HG02938 (cell line): ENCODE measurements around the gene ZNF691.
"Not testable (repeated sequence)": the region's sequence is repeated elsewhere in the genome, so short reads cannot be mapped to it uniquely, and the experiment has no call there.

ENCODE experiments used
- ATAC-seq: cut with Tn5 transposase; IDR thresholded peaks from one replicate; pipeline ENCODE4 v1.9.1; 2021; ENCODE audit warnings: mild to moderate bottlenecking, moderate library complexity; ENCODE audit not compliant: unreplicated experiment

ZNF691 gene

DNA sequence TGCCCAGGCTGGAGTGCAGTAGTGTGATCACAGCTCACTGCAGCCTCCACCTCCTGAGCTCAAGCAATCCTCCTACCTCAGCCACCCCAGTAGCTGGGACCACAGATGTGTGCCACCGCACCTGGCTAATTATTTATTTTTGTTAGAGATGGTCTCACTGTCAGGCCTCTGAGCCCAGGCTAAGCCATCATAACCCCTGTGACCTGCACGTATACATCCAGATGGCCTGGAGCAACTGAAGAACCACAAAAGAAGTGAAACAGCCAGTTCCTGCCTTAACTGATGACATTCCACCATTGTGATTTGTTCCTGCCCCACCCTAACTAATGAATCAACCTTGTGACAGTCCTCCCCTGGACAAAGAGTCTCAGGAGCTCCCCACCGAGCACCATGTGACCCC lies 10.1 kb downstream of the ZNF691 start:
- not testable (repeated sequence) for ATAC-seq

DNA sequence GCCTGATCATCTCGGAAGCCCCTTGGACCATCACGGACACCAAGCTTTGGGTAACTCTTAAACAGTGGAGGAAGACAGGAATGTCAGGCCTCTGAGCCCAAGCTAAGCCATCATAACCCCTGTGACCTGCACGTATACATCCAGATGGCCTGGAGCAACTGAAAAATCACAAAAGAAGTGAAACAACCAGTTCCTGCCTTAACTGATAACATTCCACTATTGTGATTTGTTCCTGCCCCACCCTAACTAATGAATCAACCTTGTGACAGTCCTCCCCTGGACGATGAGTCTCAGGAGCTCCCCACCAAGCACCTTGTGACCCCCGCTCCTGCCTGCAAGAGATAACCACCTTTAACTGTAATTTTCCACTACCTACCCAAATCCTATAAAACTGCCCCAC lies 13.0 kb downstream of the ZNF691 start:
- ATAC-seq: not testable (repeated sequence)

DNA sequence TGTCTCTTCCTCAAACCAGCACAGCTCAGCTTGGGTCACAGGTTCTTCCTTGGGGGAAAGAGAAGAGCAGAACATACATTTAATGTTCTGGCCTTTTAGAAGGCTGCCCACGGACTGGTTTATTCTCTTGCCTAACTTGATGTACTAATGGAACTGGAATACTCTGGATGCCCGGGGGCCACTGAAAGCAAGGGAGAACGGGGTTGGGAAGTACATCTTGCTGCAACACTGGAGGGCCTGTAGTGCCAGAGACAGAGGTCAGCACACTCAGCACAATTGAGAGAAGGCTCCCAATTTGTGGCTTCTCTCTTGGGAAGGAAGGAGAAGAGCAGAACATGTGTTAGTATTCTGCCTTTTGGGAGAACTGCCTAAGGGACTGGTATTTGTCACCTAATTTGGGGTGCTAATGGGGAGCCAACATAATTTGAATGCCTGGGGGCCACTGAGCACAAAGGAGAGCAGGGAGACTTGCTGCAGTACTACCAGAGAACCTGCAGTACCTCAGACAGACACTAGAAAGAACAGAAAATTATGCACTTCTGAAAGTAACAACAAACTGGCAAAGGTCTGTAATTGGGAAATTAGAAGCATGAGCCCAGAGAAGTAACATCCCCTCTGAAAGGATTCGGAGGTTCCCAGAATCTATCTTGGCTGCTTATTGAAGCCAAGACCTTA lies 14.1 kb downstream of the ZNF691 start:
- no peak for ATAC-seq

DNA sequence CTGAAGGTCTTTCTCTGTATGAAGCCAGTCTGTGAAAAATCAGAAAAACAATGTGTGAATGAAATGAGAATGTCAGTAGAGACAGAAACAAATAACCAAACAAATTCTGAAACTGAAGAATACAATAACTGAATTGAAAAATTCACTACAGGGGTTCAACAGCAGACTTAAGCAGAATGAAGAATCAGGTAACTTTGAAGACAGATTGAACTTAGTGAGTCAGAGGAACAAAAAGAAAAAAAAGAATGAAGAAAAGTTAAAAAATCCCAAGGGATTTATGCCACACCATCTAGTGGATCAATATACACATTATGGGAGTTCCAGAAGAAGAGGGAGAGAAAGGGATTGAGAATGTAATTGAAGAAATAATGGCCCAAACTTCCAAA lies 14.6 kb downstream of the ZNF691 start:
- ATAC-seq: no peak

DNA sequence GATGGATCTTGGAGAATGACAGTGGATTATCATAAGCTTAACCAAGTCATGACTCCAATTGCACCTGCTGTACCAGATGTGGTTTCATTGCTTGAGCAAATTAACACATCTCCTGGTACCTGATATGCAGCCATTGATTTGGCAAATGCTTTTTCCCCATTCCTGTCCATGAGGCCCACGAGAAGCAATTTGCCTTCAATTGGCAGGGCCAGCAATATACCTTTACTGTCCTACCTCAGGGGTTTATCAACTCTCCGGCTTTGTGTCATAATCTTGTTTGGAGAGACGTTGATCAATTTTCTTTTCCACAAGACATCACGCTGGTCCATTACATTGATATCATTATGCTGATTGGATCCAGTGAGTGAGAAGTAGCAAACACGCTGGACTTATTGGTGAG lies 20.1 kb downstream of the ZNF691 start:
- ATAC-seq: no peak

DNA sequence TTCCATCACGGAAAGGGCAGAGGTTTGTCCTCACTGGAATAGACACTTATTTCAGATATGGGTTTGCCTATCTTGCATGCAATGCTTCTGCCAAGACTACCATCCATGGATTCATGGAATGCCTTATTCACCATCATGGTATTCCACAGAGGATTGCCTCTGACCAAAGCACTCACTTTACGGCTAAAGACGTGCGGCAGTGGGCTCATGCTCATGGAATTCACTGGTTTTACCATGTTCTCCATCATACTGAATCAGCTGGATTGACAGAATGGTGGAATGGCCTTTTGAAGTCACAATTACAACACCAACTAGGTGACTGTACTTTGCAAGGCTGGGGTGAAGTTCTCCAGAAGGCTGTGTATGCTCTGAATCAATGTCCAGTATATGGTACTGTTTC lies 22.1 kb downstream of the ZNF691 start:
- ATAC-seq: not testable (repeated sequence)

DNA sequence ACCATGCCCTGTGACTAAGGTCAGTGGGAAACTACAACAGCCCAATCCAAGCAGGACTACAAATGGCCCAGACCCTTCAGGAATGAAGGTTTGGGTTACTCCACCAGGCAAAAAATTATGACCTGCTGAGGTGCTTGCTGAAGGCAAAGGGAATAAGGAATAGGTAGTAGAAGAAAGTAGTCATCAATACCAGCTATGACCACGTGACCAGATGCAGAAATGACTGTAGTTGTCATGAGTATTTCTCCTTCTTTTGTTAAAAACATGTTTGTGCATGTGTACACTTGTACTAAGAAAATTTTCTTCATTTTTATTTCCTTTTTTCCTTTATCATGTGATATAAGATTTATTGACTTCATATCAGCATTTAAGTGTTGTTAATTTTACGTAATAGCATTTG lies 22.8 kb downstream of the ZNF691 start:
- not testable (repeated sequence) for ATAC-seq

DNA sequence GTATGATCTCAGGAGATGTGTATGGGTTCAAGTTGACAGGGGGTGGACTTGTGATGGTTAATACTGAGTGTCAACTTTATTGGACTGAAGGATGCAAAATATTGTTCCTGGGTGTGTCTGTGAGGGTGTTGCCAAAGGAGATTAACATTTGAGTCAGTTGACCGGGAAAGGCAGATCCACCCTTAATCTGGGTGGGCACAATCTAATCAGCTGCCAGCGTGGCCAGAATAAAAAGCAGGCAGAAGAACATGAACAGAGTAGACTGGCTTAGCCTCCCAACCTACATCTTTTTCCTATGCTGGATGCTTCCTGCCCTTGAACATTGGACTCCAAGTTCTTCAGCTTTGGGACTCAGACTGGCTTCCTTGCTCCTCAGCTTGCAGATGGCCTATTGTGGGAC lies 23.3 kb downstream of the ZNF691 start:
- not testable (repeated sequence) for ATAC-seq

DNA sequence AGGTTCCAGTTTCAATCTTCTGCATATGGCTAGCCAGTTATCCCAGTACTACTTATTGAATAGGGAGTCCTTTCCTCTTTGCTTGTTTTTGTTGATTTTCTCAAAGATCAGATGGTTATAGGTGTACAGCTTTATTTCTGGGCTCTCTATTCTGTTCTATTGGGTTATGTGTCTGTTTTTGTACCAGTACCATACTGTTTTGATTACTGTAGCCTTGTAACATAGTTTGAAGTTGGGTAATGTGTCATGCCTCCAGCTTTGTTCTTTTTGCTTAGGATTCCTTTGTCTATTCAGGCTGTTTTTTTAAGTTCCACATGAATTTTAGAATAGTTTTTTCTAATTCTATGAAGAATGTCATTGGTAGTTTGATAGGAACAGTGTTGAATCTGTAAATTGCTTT lies 26.7 kb downstream of the ZNF691 start:
- not testable (repeated sequence) for ATAC-seq

DNA sequence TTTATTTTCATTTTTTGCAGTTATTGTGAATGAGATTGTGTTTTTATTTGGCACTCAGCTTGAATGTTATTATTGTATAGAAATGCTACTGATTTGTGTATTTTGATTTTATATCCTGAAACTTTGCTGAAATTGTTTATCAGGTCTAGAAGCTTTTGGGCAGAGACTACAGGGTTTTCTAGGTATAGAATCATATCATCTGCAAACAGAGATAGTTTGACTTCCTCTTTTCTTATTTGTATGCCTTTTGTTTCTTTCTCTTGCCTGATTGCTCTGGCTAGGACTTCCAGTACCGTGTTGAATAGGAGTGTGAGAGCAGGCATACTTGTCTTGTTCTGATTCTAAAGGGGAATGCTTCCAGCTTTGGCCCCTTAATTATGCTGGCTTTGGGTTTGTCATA lies 27.3 kb downstream of the ZNF691 start:
- ATAC-seq: no peak

DNA sequence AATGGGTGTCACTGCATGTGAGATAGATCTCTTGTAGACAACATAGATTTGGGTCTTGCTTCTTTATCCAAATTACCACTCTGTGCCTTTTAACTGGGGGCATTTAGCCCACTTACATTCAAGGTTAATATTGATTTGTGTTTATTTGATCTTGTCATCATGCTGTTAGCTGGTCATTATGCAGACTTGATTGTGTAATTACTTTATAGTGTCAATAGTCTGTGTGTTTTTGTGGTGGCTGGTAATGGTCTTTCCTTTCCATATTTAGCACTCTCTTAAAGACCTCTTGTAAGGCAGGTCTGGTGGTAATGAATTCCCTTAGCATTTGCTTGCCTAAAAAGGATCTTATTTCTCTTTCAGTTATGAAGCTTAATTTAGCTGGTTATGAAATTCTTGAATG lies 29.6 kb downstream of the ZNF691 start:
- no peak for ATAC-seq

DNA sequence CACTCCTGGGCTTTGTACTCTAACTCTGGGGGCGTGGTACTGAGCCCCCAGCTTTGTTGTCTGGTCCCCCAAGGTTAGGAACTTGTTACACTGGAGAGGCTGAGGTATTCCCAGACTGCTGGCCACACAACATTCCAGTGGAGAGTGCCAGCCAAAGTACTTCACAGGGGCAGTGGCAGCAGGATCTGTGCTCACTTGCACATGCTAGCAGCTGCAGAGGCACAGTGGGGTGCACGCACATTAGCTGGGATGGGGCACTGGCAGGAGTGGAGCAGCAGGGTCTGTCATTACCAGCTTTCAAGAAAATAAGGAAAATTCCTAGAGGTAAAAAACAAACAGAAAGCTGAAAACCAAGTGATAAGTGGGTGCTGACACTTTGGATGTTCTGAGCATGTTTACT lies 31.0 kb downstream of the ZNF691 start:
- ATAC-seq: no peak

DNA sequence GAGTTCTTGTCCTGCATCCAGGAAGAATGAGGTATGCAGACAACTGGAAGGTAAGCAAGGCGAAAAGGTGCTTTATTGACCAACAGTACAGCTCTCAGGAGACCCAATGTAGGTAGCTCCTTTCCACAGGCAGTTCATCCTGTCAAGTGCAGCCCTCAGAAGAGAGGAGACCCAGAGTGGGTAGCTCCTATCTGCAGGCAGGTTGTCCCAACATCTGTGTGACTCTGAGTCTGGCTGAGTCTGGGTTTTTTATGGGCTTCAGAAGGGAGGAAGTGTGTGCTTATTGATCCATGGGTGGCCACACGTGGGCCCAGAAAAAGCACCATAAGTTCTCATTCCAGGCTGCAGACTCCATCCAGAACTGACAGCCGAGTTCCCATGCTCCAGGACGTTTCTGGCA lies 34.0 kb downstream of the ZNF691 start:
- ATAC-seq: no peak

DNA sequence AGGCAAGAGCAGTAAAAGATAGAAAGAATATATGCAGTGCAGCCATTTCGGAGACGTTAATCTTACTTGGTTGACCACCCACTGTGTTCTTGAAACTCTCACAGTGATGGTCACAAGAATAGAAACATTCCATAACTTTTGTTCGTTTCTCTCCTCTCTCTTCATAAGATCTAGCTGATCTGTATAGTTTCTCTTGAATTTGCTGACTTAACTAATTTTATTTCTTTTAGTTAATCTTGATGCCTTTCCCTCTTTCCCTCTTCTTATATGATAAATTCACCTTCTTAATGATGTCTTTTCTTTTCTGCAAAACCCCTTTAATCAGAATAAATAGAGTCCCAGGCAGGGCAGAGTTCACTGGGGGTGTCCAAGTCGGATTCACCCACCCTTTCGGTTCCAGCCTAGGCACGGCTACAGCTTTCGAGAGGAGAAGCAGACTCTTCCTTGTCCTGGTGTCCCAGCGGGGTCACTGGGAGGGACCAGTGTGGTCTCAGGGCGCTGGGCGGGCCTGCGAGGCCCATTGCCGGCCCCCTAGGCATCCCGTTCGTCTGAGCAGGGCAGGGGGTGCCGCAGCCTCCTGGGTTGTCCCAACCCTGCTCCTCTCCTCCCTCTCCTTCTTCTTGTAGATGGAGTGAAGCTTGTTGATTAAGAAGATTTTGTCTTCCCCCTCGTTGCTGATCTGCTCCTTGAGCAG lies 39.8 kb downstream of the ZNF691 start:
- ATAC-seq: no peak

DNA sequence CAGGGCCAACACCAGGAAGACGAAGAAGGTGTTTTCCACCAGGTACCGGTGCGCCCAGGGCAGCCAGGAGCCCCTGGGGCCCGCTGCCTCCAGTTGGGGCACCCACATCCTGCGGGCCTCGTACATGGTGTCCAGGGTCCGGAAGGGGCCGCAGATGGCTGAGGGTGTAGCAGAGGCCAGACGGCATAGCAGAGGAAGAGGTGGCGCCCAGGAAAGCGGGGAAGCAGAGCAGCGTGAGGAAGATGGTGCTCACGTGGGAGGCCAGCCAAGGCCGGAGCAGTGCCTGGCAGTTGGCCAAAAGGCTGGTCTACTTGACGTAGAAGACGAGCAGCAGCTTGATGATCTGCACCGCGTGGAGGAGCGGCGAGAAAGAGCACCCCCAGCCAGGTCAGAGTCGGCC lies 40.4 kb downstream of the ZNF691 start:
- ATAC-seq: no peak

DNA sequence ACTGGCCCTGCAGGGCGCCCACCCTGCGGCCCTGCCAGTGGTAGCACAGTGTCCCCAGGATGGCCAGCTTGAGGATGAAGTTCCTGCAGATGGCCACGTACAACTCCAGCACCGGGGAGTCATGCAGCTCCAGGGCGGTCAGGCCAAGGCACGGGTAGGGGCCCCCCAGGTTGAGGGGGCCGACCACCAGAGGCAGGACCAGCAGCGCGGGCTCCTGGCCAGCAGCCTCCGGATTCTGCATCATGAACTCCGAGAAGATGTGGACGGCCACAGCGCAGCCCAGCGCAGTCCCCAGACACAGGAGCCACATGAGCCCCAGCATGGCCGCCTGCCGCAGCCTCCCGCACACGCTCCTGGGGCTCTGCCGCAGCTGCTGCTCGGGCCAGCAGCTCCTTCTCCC lies 41.0 kb downstream of the ZNF691 start:
- no peak for ATAC-seq

DNA sequence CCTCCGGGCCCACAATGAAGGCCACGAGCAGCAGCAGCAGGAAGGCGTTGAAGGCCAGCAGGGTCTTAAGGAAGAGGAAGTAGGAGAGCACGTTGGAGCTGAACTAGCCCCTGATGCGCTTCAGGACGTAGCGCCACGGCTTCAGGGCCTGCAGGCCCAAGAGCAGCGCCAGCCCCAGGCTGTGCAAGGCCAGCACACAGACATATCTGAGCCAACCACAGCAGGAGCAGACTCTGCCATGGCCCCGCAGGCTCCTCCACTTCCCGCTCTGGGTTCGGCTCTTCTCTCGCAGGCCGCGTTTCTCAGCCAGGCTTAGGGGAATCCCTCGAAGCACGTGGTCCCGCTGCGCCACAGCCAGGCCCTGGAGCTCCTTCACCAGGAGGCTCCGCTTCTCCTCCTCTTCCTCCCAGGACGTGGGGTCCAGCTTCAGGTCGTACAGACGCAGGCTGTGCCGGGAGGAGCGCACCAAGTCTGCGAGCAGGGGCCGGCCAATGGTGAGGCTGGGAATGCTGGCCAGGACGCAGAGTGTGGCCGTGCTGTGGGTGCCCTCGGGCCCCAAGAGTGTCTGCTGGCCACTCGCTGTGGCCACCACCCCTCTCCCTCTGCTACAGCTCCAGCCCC lies 41.7 kb downstream of the ZNF691 start:
- ATAC-seq: no peak

DNA sequence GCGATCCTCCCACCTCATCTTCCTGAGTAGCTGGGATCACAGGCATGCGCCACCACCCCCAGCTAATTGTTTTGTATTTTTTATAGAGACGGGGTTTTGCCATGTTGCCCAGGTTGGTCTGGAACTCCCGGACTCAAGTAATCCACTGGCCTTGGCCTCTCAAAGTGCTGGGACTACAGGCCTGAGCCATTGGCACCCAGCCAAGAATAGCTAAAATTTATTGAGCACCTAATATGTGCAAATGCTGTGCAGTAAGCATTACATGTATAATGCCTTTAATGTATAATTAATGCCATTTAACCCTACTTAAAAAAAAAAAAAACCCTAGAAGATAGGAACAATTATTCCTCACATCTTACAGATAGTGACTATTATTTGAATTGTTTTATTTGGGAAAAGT lies 42.9 kb downstream of the ZNF691 start:
- no peak for ATAC-seq

DNA sequence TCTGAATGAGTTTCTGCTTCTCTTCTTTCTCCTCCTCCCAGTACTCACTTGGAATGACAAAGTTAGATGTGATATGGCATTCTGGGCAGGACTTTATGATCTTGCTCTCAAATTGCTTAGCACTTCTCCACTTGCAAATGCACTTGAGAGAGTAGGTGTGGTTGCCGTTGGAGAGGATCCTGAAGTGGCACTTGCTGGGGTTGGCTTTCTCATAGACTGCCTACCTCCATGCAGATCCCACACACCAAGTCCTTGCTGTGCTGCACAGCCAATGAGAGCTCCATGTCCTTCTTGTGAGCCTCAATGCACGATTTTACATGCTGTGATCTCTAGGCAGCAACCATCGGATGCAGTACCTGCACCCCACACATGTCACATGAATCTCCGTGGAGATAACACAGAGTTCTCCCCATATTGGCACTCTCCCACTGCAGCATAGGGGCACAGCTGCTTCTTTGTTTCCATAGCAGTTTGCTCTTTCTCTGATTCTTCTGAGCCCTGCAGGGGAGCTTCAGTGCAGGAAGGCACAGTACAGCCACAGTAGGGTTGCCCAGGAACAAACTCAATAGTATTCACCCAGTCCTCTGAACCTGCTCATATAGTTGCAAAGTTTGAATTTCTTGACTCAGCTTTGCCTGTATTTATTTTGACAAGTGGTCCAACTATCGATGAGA lies 45.2 kb downstream of the ZNF691 start:
- no peak for ATAC-seq

DNA sequence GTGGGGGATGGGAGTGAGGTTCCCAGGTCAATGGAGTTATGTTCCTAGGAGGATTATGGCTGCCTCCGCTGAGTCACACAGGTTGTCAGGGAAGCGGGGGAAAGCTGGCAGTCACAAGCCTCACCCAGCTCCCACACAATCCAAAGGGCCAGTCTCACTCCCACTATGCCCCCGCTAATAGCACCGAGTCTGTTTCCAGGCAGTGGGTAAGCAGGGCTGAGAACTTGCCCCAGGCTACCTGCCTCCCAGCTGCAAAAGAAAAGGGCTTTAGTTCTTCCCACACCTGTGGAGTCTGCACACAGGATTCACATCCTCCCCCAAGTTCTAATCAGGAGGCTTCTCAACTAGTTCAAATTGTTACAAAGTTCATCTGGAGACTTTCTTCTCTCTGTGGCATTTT lies 53.5 kb downstream of the ZNF691 start:
- not testable (repeated sequence) for ATAC-seq
